ENCODE data around the gene ZNF185. TPM values are rescaled to one million over a fixed set of nuclear protein-coding genes. Genes with fewer than 3 reads are reported as not detected.

ZNF185 gene
- total and polyA plus RNA-seq, 10 of the 15 experiments (the other 5 are each of a cell fraction or from before 2014, with no cell fraction given) = 0.23 to 1.3 (median 0.55) TPM

- no peak for TF ChIP-seq YBX1 (IDR thresholded peaks at IDR 0.05)
Observed at GRCh38 chrX:152925835-152926234, 28.0 kb downstream of the ZNF185 start (continued).

GRCh38 chrX:152926279-152926678 is 28.4 kb downstream of the ZNF185 start:
- Histone ChIP-seq H3K79me2 (ENCODE audit: control insufficient read depth, insufficient read depth, low read length) (no peaks in the 10 kb centered on the region), H3K9me3 (replicated peaks; ENCODE audit: control insufficient read depth, insufficient read depth, low read length) (no peaks in the 10 kb centered on the region), H4K20me1 (ENCODE audit: control insufficient read depth, insufficient read depth) (no peaks in the 10 kb centered on the region), H3K27me3 (replicated peaks in 1 of 2; ENCODE audit: control insufficient read depth in 2 of 2, insufficient read depth in 2 of 2, low read length in 1 of 2) (no peaks in the 10 kb centered on the region), H3K36me3 (ENCODE audit: control insufficient read depth in 2 of 2, insufficient read depth in 2 of 2, low read length in 1 of 2) (no peaks in the 10 kb centered on the region), H3K4me2 (ENCODE audit: control insufficient read depth, insufficient read depth) (no peak overlapping the region), H3K9ac (ENCODE audit: control insufficient read depth, insufficient read depth, low read length) (no peak overlapping the region), H3K4me1 (ENCODE audit: control insufficient read depth, insufficient read depth, low read length) (no peaks in the 10 kb centered on the region; the same call in 1 of the 2 replicates), H3K27ac (ENCODE audit: control insufficient read depth, insufficient read depth) (no peak overlapping the region), H2AFZ (ENCODE audit: control insufficient read depth, low read depth, low read length) (no peak overlapping the region), H3K4me3 (no peak overlapping the region)
- peak; percentile 94 for ATAC-seq
- ChIA-PET CTCF (interaction anchor here (1.0 to 2.7 kb wide), 8 partner anchors 10 to 436 kb away, joined by 3 to 25 read pairs (median 4); partner anchors contain the start of gene CETN2), RAD21 (ENCODE audit: unreplicated experiment) (interaction anchor here (2.2 kb wide), 1 partner anchor 20 kb away, joined by 11 read pairs; no protein-coding TSS in a partner anchor), POLR2A (no interaction called here), SMC1A (ENCODE audit: uncharacterized antibody, unreplicated experiment) (interaction anchor here (0.7 to 1.0 kb wide), 2 partner anchors 9 to 21 kb away, joined by 3 read pairs; no protein-coding TSS in a partner anchor)
- no peak for TF ChIP-seq RAD51 (IDR thresholded peaks at IDR 0.05)
- TF ChIP-seq RAD21 (IDR thresholded peaks at IDR 0.05; ENCODE audit: insufficient read depth, low read depth, low read length) = peak; percentile 53
- no peak for TF ChIP-seq ZNF274 (IDR thresholded peaks at IDR 0.05; ENCODE audit: insufficient read depth, insufficient read length)
- TF ChIP-seq SMC3 (IDR thresholded peaks at IDR 0.05; ENCODE audit: borderline replicate concordance, low read length) = peak; percentile 30; the same call in 1 of the 2 replicates
- no peak for TF ChIP-seq DPF2 (IDR thresholded peaks at IDR 0.05)
- no peak for TF ChIP-seq ZNF207 (IDR thresholded peaks at IDR 0.05; ENCODE audit: borderline replicate concordance)
- TF ChIP-seq, protein P1, sequence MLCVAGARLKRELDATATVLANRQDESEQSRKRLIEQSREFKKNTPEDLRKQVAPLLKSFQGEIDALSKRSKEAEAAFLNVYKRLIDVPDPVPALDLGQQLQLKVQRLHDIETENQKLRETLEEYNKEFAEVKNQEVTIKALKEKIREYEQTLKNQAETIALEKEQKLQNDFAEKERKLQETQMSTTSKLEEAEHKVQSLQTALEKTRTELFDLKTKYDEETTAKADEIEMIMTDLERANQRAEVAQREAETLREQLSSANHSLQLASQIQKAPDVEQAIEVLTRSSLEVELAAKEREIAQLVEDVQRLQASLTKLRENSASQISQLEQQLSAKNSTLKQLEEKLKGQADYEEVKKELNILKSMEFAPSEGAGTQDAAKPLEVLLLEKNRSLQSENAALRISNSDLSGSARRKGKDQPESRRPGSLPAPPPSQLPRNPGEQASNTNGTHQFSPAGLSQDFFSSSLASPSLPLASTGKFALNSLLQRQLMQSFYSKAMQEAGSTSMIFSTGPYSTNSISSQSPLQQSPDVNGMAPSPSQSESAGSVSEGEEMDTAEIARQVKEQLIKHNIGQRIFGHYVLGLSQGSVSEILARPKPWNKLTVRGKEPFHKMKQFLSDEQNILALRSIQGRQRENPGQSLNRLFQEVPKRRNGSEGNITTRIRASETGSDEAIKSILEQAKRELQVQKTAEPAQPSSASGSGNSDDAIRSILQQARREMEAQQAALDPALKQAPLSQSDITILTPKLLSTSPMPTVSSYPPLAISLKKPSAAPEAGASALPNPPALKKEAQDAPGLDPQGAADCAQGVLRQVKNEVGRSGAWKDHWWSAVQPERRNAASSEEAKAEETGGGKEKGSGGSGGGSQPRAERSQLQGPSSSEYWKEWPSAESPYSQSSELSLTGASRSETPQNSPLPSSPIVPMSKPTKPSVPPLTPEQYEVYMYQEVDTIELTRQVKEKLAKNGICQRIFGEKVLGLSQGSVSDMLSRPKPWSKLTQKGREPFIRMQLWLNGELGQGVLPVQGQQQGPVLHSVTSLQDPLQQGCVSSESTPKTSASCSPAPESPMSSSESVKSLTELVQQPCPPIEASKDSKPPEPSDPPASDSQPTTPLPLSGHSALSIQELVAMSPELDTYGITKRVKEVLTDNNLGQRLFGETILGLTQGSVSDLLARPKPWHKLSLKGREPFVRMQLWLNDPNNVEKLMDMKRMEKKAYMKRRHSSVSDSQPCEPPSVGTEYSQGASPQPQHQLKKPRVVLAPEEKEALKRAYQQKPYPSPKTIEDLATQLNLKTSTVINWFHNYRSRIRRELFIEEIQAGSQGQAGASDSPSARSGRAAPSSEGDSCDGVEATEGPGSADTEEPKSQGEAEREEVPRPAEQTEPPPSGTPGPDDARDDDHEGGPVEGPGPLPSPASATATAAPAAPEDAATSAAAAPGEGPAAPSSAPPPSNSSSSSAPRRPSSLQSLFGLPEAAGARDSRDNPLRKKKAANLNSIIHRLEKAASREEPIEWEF (IDR thresholded peaks at IDR 0.05; ENCODE audit: insufficient replicate concordance, low read depth, low read length) = no peak
- no peak for TF ChIP-seq SREBF2 (IDR thresholded peaks at IDR 0.05; ENCODE audit: low read length)
- TF ChIP-seq HDGF (IDR thresholded peaks at IDR 0.05) = no peak
- no peak for TF ChIP-seq CHD1 (IDR thresholded peaks at IDR 0.05; ENCODE audit: low read depth, low read length)
- TF ChIP-seq CTCF (IDR thresholded peaks at IDR 0.05 in 2 of 3, conservative IDR thresholded peaks at IDR 0.05 in 1 of 3; ENCODE audit: control insufficient read depth in 2 of 3, extremely low read depth in 1 of 3, insufficient read depth in 1 of 3, low read depth in 3 of 3, low read length in 3 of 3) = peak; percentile 51 to 60 (median 58); a peak in 5 of 6 replicates
- no peak for DNase-seq (ENCODE audit: low read depth, low spot score)
- peak; percentile 18 for FAIRE-seq
- intact Hi-C loops (cut with micrococcal nuclease; ENCODE audit: unreplicated experiment) = loop anchor here (10.0 kb wide), 1 partner anchor 1171 kb away; no protein-coding TSS in a partner anchor
- 5% methylated on average over 8 of the region's 8 CpGs for WGBS (ENCODE audit: insufficient coverage, insufficient replicate concordance, low lambda C conversion rate, missing lambda C conversion rate)
- no TSS peak for BruUV-seq (replicated peaks)
- in situ Hi-C loops (cut with MboI) = loop anchor here (10.0 kb wide), 1 partner anchor 1171 kb away; no protein-coding TSS in a partner anchor

Data from GM12878 (cell line).